Measurements from ENCODE around the gene SYT1.

- TF ChIP-seq, protein P1, sequence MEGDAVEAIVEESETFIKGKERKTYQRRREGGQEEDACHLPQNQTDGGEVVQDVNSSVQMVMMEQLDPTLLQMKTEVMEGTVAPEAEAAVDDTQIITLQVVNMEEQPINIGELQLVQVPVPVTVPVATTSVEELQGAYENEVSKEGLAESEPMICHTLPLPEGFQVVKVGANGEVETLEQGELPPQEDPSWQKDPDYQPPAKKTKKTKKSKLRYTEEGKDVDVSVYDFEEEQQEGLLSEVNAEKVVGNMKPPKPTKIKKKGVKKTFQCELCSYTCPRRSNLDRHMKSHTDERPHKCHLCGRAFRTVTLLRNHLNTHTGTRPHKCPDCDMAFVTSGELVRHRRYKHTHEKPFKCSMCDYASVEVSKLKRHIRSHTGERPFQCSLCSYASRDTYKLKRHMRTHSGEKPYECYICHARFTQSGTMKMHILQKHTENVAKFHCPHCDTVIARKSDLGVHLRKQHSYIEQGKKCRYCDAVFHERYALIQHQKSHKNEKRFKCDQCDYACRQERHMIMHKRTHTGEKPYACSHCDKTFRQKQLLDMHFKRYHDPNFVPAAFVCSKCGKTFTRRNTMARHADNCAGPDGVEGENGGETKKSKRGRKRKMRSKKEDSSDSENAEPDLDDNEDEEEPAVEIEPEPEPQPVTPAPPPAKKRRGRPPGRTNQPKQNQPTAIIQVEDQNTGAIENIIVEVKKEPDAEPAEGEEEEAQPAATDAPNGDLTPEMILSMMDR (IDR thresholded peaks at IDR 0.05; ENCODE audit: insufficient read depth, low read length) = no peak
- TF ChIP-seq POLR2AphosphoS5 (IDR thresholded peaks at IDR 0.05; ENCODE audit: low read depth) (no peak), GABPA (IDR thresholded peaks at IDR 0.05; ENCODE audit: low read depth) (no peak), SPI1 (IDR thresholded peaks at IDR 0.05; ENCODE audit: borderline replicate concordance, low read depth) (no peak)
- TF ChIP-seq, protein P2, sequence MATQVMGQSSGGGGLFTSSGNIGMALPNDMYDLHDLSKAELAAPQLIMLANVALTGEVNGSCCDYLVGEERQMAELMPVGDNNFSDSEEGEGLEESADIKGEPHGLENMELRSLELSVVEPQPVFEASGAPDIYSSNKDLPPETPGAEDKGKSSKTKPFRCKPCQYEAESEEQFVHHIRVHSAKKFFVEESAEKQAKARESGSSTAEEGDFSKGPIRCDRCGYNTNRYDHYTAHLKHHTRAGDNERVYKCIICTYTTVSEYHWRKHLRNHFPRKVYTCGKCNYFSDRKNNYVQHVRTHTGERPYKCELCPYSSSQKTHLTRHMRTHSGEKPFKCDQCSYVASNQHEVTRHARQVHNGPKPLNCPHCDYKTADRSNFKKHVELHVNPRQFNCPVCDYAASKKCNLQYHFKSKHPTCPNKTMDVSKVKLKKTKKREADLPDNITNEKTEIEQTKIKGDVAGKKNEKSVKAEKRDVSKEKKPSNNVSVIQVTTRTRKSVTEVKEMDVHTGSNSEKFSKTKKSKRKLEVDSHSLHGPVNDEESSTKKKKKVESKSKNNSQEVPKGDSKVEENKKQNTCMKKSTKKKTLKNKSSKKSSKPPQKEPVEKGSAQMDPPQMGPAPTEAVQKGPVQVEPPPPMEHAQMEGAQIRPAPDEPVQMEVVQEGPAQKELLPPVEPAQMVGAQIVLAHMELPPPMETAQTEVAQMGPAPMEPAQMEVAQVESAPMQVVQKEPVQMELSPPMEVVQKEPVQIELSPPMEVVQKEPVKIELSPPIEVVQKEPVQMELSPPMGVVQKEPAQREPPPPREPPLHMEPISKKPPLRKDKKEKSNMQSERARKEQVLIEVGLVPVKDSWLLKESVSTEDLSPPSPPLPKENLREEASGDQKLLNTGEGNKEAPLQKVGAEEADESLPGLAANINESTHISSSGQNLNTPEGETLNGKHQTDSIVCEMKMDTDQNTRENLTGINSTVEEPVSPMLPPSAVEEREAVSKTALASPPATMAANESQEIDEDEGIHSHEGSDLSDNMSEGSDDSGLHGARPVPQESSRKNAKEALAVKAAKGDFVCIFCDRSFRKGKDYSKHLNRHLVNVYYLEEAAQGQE (IDR thresholded peaks at IDR 0.05; ENCODE audit: insufficient replicate concordance, low read depth) = no peak
These were observed 410.0 kb downstream of the SYT1 start for GRCh38 chr12:79274501-79275064.
